H9 (cell line): Measurements from ENCODE around the gene GALNT9. TPM values are rescaled to one million over a fixed set of nuclear protein-coding genes. Genes with fewer than 3 reads are reported as not detected.

Experiments
- DNase-seq: peaks from one replicate; pipeline ENCODE4 v3.0.0-alpha.2; 2017
- H2AFZ ChIP-seq: one replicate; pipeline ENCODE4 v1.6.1; 2013; ENCODE audit warnings: mild to moderate bottlenecking, low read length, control low read depth, moderate library complexity
- H2AK5ac ChIP-seq: 2 replicates; pipeline ENCODE4 v1.6.1; 2013; ENCODE audit warnings: low read length, control low read depth, mixed read lengths; ENCODE audit not compliant: insufficient read length
- H2BK120ac ChIP-seq: one replicate; pipeline ENCODE4 v1.6.1; 2013; ENCODE audit warnings: low read depth, mild to moderate bottlenecking, low read length, control low read depth, inconsistent platforms; ENCODE audit not compliant: poor library complexity, severe bottlenecking
- H2BK12ac ChIP-seq: 2 replicates; pipeline ENCODE4 v1.6.1; 2013; ENCODE audit warnings: low read length, control low read depth, mixed read lengths, low read depth; ENCODE audit not compliant: insufficient read length
- H2BK15ac ChIP-seq: 2 replicates; pipeline ENCODE4 v1.6.1; 2013; ENCODE audit warnings: low read depth, low read length, control low read depth
- H2BK20ac ChIP-seq: one replicate; pipeline ENCODE4 v1.6.1; 2013; ENCODE audit warnings: low read depth, mild to moderate bottlenecking, low read length, control low read depth, inconsistent platforms; ENCODE audit not compliant: poor library complexity, severe bottlenecking
- H2BK5ac ChIP-seq: 2 replicates; pipeline ENCODE4 v1.6.1; 2013; ENCODE audit warnings: low read length, control low read depth, mixed read lengths; ENCODE audit not compliant: insufficient read length
- H3K14ac ChIP-seq: 2 replicates; pipeline ENCODE4 v1.6.1; 2013; ENCODE audit warnings: low read length, control low read depth; ENCODE audit not compliant: insufficient read depth
- H3K18ac ChIP-seq: 2 replicates; pipeline ENCODE4 v1.6.1; 2013; ENCODE audit warnings: low read depth, mild to moderate bottlenecking, mixed read lengths, low read length, control low read depth; ENCODE audit not compliant: insufficient read length
- H3K23ac ChIP-seq: 2 replicates; pipeline ENCODE4 v1.6.1; 2013; ENCODE audit warnings: low read length, control low read depth, mixed read lengths, low read depth; ENCODE audit not compliant: insufficient read length
- H3K23me2 ChIP-seq: 2 replicates; pipeline ENCODE4 v1.6.1; 2013; ENCODE audit warnings: low read depth, mild to moderate bottlenecking, mixed read lengths, low read length, control low read depth; ENCODE audit not compliant: insufficient read length, poor library complexity, severe bottlenecking
- H3K27ac ChIP-seq: 2 replicates; pipeline ENCODE4 v1.5.1; 2013; ENCODE audit warnings: low read length, control low read depth, mixed read lengths, low read depth; ENCODE audit not compliant: insufficient read length
- H3K27me3 ChIP-seq: 2 replicates; pipeline ENCODE4 v1.6.1; 2013; ENCODE audit warnings: low read length, control low read depth, inconsistent platforms; ENCODE audit not compliant: insufficient read depth
- H3K4ac ChIP-seq: 2 replicates; pipeline ENCODE4 v1.6.1; 2013; ENCODE audit warnings: low read depth, mild to moderate bottlenecking, control low read depth, inconsistent platforms, low read length, moderate library complexity
- H3K4me1 ChIP-seq: 2 replicates; pipeline ENCODE4 v1.6.1; 2013; ENCODE audit warnings: low read length, control low read depth, inconsistent platforms; ENCODE audit not compliant: insufficient read depth
- H3K4me2 ChIP-seq: 2 replicates; pipeline ENCODE4 v1.6.1; 2013; ENCODE audit warnings: low read length, control low read depth, mixed read lengths; ENCODE audit not compliant: insufficient read length, insufficient read depth
- H3K56ac ChIP-seq: 2 replicates; pipeline ENCODE4 v1.6.1; 2013; ENCODE audit warnings: low read depth, mild to moderate bottlenecking, mixed read lengths, low read length, control low read depth; ENCODE audit not compliant: insufficient read length
- H3K79me1 ChIP-seq: 2 replicates; pipeline ENCODE4 v1.6.1; 2013; ENCODE audit warnings: low read depth, mild to moderate bottlenecking, moderate library complexity, low read length, control low read depth, inconsistent platforms; ENCODE audit not compliant: insufficient read depth, poor library complexity, severe bottlenecking
- H3K79me2 ChIP-seq: 2 replicates; pipeline ENCODE4 v1.6.1; 2013; ENCODE audit warnings: low read length, control low read depth, inconsistent platforms; ENCODE audit not compliant: insufficient read depth
- H3K9ac ChIP-seq: 2 replicates; pipeline ENCODE4 v1.6.1; 2013; ENCODE audit warnings: low read length, control low read depth, mixed read lengths; ENCODE audit not compliant: insufficient read length; ENCODE audit errors: extremely low read depth
- H3K9me3 ChIP-seq: one replicate; pipeline ENCODE4 v1.6.1; 2013; ENCODE audit warnings: low read depth, low read length, inconsistent platforms; ENCODE audit not compliant: control insufficient read depth
- H3T11ph ChIP-seq: one replicate; pipeline ENCODE4 v1.6.1; 2013; ENCODE audit warnings: mild to moderate bottlenecking, low read length, control low read depth, inconsistent platforms
- H4K20me1 ChIP-seq: one replicate; pipeline ENCODE4 v1.6.1; 2013; ENCODE audit not compliant: control insufficient read depth, insufficient read length, insufficient read depth
- H4K5ac ChIP-seq: 2 replicates; pipeline ENCODE4 v1.6.1; 2013; ENCODE audit warnings: low read depth, mild to moderate bottlenecking, mixed read lengths, low read length, control low read depth; ENCODE audit not compliant: insufficient read length
- H4K8ac ChIP-seq: replicated peaks from 2 replicates; pipeline ENCODE4 v1.6.1; 2013; ENCODE audit warnings: low read length, control low read depth, mixed read lengths, low read depth; ENCODE audit not compliant: insufficient read length
- H4K91ac ChIP-seq: 2 replicates; pipeline ENCODE4 v1.6.1; 2013; ENCODE audit warnings: low read depth, mild to moderate bottlenecking, moderate library complexity, mixed read lengths, low read length, control low read depth; ENCODE audit not compliant: insufficient read length
- H3K27ac Mint-ChIP-seq, 3 experiments: 2 replicates in 2 of 3; 3 replicates in 1 of 3; pipeline ENCODE4 v1.8.0; 2020 to 2021; ENCODE audit warnings: mixed read lengths in 3 of 3, mild to moderate bottlenecking in 1 of 3, moderate library complexity in 1 of 3
- H3K27me3 Mint-ChIP-seq: 2 replicates; pipeline ENCODE4 v1.8.0; 2021; ENCODE audit warnings: low read depth, mild to moderate bottlenecking, moderate library complexity, mixed read lengths
- H3K36me3 Mint-ChIP-seq, 3 experiments: 2 replicates in 2 of 3; 3 replicates in 1 of 3; pipeline ENCODE4 v1.8.0; 2020 to 2021; ENCODE audit warnings: low read depth in 3 of 3, mixed read lengths in 3 of 3; ENCODE audit not compliant: insufficient read depth in 1 of 3
- H3K4me1 Mint-ChIP-seq, 2 experiments: 2 replicates each; pipeline ENCODE4 v1.8.0; 2020; ENCODE audit warnings: mixed read lengths in 2 of 2
- H3K4me3 Mint-ChIP-seq, 2 experiments: 2 replicates in 1 of 2; 3 replicates in 1 of 2; pipeline ENCODE4 v1.8.0; 2020 to 2021; ENCODE audit warnings: mild to moderate bottlenecking in 2 of 2, mixed read lengths in 2 of 2, moderate library complexity in 1 of 2
- H3K9me3 Mint-ChIP-seq, 2 experiments: 2 replicates in 1 of 2; 3 replicates in 1 of 2; pipeline ENCODE4 v1.8.0; 2020; ENCODE audit warnings: mild to moderate bottlenecking in 2 of 2, mixed read lengths in 2 of 2, moderate library complexity in 1 of 2
- CTCF ChIP-seq: fragments of 200-600 bp; sonication (generic); conservative IDR thresholded peaks from 3 replicates; pipeline ENCODE4 v1.8.0; 2021; ENCODE audit warnings: antibody characterized with exemption, mild to moderate bottlenecking
- WGBS: extraction: QIAGEN DNeasy Blood & Tissue Kit; methylation state at CpG from one replicate; pipeline ENCODE4 v1.1.7; 2013; ENCODE audit warnings: missing lambda C conversion rate, low lambda C conversion rate, mixed read lengths; ENCODE audit not compliant: insufficient read length; ENCODE audit errors: extremely low coverage; 5-methylcytosine and 5-hydroxymethylcytosine counted together
- total RNA-seq: library from RNA; stranded (reverse); gene quantifications from 2 replicates; pipeline ENCODE4 v1.2.1, GENCODE V29; 2021

Gene GALNT9
- total RNA-seq, 1 experiment from 2014 or later: 0.35 TPM

GRCh38 chr12:132323171-132324010 is 6.0 kb downstream of the GALNT9 start:
- Mint-ChIP-seq H3K9me3 (no peaks in the 10 kb centered on the region), H3K4me3 (no peak overlapping the region), H3K36me3 (no peaks in the 10 kb centered on the region), H3K4me1 (peaks cover 3 to 23% of the 10 kb centered on the region in 2 experiments), H3K27me3 (peaks cover 79% of the 10 kb centered on the region), H3K27ac (no peak overlapping the region)
- no peak overlapping the region for H2BK20ac ChIP-seq
- H2BK5ac ChIP-seq: no peak overlapping the region
- H2AFZ ChIP-seq: no peak overlapping the region
- no peak overlapping the region for H3K4ac ChIP-seq
- no peak overlapping the region for H4K8ac ChIP-seq
- no peak overlapping the region for H3K9ac ChIP-seq
- H2BK12ac ChIP-seq: no peak overlapping the region
- H3T11ph ChIP-seq: no peak overlapping the region
- no peak overlapping the region for H2AK5ac ChIP-seq
- no peak for DNase-seq
- no peak overlapping the region for H3K4me2 ChIP-seq
- H3K23ac ChIP-seq: no peak overlapping the region
- H3K27ac ChIP-seq: no peak overlapping the region
- no peaks in the 10 kb centered on the region for H3K9me3 ChIP-seq
- no peak overlapping the region for H3K18ac ChIP-seq
- H4K20me1 ChIP-seq: no peaks in the 10 kb centered on the region
- H2BK15ac ChIP-seq: no peak overlapping the region
- H3K23me2 ChIP-seq: no peaks in the 10 kb centered on the region
- no peaks in the 10 kb centered on the region for H3K79me1 ChIP-seq
- H3K4me1 ChIP-seq: no peaks in the 10 kb centered on the region
- TF ChIP-seq CTCF: no peak
- peaks cover 16% of the 10 kb centered on the region for H3K27me3 ChIP-seq
- no CpG with 5 or more reads among the region's 44 CpGs for WGBS
- H3K14ac ChIP-seq: no peak overlapping the region
- H3K56ac ChIP-seq: no peak overlapping the region
- H3K79me2 ChIP-seq: no peaks in the 10 kb centered on the region
- no peak overlapping the region for H4K5ac ChIP-seq
- no peak overlapping the region for H4K91ac ChIP-seq
- no peak overlapping the region for H2BK120ac ChIP-seq
